ENCODE data around the gene KLHL29. TPM values are rescaled to one million over a fixed set of nuclear protein-coding genes. Genes with fewer than 3 reads are reported as not detected.

Gene KLHL29
- total RNA-seq, 1 experiment from 2014 or later, result 6.4 TPM

GRCh38 chr2:23505984-23506380 lies 121.0 kb downstream of the KLHL29 start:
- in situ Hi-C loops (cut with HindIII; ENCODE audit: low pct_unique_long_range_greater_than_20kb, low sequenced_read_pairs), result no loop called here
- no peak for DNase-seq (ENCODE audit: low read depth, low spot score)

GRCh38 chr2:23506531-23507266 lies 121.7 kb downstream of the KLHL29 start:
- in situ Hi-C loops (cut with HindIII; ENCODE audit: low pct_unique_long_range_greater_than_20kb, low sequenced_read_pairs), result no loop called here
- no peak for DNase-seq (ENCODE audit: low read depth, low spot score)

DNA sequence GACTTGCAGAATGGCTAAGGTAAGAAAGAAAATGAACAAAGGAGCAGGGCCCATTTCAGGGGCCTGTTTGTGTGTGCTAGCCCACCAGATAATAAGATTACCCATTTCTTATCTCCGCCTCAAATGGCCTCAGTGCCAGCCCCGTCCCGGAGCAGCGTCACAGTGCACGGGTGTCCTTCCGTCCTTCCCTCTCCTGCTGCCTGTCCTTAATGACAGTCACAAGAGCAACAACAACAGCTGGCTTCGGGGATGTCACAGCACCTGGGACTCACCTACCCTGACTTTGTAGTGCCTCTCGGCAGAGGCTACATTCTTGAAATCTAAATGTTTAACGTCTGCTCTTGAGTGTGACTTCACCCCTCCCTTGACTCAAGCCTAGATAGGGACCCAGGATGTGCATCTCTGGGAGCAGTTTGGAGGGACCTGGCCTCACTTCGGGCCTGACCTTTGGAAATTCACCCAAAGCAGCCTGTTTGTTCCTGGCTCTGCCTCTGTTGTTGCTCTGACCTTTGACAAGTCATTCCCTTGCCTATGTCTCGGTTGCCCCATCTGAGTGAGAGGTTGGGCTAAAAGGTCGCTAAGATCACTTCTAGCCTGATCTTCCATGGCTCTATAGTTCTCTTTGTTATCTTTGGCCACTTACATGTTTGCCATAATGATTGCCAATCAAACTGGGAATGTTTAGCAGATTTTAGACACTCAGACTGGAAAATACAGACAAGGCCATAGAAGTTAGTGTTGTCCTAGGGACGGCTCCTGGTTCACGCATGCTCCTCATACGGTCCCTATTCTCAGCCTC lies 122.5 kb downstream of the KLHL29 start:
- in situ Hi-C loops (cut with HindIII; ENCODE audit: low pct_unique_long_range_greater_than_20kb, low sequenced_read_pairs), result no loop called here
- no peak for DNase-seq (ENCODE audit: low read depth, low spot score)

DNA sequence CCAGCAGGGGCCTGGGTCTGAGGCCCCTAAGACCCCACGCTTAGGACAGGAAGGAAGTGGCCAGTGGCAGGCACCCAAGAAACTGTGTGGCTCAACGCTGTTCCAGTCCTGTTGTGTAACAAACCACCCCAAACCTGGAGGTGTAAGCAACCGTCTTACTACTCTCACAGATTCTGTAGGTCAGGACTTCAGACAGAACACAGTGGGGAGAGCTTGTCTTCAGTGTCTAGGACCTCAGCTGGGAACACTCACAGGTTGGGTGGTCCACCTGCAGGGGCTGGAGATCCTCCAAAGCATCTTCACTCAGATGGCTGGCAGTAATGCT lies 123.0 kb downstream of the KLHL29 start:
- no peak for DNase-seq (ENCODE audit: low read depth, low spot score)
- in situ Hi-C loops (cut with HindIII; ENCODE audit: low pct_unique_long_range_greater_than_20kb, low sequenced_read_pairs), result no loop called here

GRCh38 chr2:23509103-23509502 lies 124.1 kb downstream of the KLHL29 start:
- in situ Hi-C loops (cut with HindIII; ENCODE audit: low pct_unique_long_range_greater_than_20kb, low sequenced_read_pairs), result no loop called here
- no peak for DNase-seq (ENCODE audit: low read depth, low spot score)

DNA sequence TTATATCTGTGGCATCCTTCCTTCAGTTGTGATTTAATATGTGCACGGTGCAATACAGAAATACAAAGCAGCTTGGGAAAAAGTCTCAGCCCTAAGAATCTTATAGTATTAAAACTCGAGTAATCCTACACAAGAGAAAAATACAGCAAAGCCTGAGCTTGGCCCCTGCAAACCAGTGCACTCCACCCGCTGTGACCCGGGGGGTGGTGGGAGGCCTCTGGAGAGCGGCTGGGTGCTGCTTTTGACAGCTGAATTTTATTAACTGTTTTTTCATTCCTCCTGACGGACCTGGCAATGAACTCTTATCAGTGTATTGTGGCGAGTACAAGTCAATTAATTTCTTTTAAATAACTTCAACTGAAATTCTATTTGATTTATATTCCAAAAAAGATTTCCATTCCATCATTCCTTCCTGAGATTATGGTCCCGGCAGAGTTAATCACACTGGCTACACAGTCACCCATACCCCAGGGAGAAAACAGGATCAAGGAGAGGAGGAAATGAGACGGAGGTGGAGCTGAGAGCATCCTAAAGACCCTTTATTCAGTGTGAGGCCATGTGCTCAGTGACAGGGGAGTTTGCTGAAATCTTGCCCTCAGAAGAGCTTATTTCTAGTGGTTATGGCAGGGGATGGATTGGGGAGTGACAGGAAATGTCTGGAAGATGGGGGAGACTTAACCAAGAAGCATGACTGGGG lies 124.8 kb downstream of the KLHL29 start:
- DNase-seq (ENCODE audit: low read depth, low spot score), result no peak
- in situ Hi-C loops (cut with HindIII; ENCODE audit: low pct_unique_long_range_greater_than_20kb, low sequenced_read_pairs), result no loop called here

DNA sequence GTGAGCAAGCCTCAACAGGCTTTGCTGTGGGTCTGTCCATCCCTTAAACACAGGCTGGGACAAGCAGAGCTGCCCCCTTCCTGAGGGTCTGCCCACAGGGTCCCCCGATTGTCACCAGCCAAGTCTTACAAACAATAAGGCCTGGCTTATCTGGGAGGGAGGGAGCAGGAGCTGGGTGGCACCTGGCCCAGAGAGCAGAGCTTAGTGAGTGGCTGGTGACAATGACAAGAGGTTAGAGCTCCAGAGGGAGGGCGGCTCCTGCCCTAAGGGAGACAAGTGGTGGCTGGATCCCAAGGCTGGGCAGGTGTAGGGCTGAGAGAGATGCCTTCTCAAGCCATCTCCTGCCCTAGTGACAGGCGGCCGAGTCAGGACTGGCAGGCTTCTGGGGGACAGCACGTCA lies 125.5 kb downstream of the KLHL29 start:
- DNase-seq (ENCODE audit: low read depth, low spot score), result no peak
- in situ Hi-C loops (cut with HindIII; ENCODE audit: low pct_unique_long_range_greater_than_20kb, low sequenced_read_pairs), result no loop called here

DNA sequence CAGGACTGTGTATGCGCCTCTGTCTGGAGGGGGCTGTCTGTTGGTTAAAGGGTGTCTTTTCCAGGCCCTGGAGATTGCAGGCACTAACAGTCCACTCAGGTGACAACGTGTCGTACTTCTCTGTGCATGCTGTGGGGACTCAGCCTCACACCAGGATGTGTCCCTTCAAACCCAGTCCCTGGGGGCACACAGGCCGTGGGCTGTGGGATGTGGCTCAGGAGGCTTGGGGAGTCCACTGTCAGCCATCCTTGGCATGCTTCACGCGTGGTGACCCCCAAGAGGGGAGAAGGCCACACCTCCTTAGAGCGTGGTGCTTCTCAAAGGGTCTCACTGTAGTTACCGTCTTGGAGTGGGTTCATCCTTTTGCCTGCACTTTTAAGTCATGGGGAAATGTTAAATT lies 127.8 kb downstream of the KLHL29 start:
- in situ Hi-C loops (cut with HindIII; ENCODE audit: low pct_unique_long_range_greater_than_20kb, low sequenced_read_pairs), result no loop called here
- no peak for DNase-seq (ENCODE audit: low read depth, low spot score)

DNA sequence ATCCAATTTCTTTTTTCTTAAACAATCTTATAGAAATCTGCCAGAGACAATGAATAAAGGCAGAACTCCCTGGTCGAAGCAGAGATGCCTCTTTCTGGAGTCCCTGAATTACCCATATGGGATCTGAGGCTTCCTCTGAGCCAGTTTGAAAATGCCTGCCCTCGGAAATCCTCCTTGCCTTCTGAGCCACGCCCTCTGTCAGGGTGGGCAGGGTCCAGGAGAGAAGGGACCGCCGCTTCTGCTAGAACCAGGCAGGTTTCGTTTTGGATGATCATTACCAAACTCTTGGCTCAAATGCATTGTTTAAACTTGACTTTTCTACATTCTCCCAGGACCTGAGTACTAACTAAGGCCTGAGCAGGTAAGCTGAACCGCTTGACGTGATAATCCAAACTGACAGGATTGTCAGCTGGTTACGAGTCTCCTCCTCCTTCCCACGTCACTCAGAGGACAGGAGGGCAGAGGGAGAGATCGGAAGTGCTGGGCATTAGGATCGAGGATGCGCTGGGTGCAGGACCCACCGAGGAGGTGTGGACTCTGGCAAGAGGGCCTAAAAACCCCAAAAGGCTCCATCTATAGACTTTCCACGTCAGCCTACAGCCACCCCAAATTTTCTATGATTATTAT lies 128.4 kb downstream of the KLHL29 start:
- in situ Hi-C loops (cut with HindIII; ENCODE audit: low pct_unique_long_range_greater_than_20kb, low sequenced_read_pairs), result no loop called here
- DNase-seq (ENCODE audit: low read depth, low spot score), result no peak

DNA sequence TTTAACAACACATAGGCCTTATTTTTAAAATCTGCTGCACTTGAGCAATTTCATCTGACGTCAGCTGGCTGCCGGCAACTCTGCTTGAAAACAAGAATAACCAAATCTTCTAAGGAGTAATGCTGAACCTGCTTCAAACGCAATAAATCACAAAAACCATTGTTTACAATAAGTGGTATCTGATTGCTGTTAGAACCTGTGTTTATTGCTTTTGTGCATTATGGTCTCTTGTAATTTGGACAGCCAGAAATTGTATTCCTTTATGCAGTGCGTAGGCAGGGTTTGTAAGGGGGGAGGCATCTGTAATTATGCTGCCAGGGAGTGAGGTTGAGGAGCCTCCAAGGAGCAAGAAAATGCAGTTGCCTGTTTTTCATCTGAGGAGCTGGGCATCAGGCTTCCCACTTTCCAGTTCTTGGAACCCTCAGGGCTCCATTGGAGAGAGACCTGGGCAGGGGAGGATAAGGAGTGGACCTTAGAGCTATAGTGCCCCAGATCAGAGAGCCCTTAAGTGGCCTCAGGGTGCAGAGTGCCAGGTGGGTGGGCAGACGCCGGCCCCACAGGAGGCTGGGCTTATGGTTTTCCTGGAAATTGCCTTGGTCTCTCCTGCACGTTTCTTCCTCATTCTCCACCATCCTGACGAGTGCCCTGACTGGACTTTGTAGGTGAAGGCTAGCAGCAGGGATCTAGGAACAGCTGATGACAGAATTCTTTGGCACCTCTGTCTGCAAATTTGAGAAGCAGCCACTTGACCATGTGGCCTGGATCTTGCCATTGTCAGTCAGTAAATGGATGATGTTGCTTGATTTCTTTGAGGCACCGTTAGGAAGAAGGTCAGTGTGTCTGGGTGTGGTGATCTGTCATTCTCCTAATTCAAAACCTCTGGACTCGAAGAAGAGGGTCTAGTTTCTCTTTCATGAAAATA lies 129.2 kb downstream of the KLHL29 start:
- in situ Hi-C loops (cut with HindIII; ENCODE audit: low pct_unique_long_range_greater_than_20kb, low sequenced_read_pairs), result no loop called here
- no peak for DNase-seq (ENCODE audit: low read depth, low spot score)

DNA sequence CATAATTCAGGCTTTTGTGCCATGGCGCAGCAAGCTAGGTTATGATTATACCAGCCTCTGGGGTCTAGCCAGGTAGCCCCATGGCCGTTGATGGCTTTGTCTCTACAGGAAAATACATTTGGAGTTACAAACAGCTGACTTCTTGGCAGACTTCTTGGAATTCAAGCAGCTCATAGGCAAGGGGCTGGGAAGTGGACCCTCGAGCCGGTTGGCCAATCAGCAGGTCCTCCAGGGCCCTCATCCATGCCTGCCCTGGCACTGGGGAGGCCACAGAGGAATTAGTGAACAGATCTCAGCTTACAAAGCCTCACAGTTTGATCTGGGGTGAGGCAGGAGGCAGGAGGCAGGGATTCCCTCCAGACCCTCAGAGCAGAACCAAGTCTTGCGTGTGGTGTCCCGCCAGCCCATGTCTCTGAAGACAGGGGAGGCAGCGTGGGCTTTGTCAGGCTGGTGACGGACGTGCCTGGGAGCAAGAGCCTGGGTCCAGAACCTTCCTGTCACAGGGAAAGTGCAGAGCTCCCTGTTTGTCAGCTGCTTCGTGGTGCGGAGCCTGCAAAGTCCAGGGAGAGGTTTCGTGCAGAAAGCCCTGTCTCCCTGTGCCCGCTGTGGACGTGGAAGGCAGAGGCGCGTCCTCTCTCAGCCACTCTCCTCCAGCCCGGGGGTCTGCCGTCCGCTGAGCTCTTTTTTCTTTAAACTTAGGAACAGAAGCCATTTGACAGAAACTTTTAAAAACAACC lies 131.7 kb downstream of the KLHL29 start:
- in situ Hi-C loops (cut with HindIII; ENCODE audit: low pct_unique_long_range_greater_than_20kb, low sequenced_read_pairs), result no loop called here
- DNase-seq (ENCODE audit: low read depth, low spot score), result no peak

DNA sequence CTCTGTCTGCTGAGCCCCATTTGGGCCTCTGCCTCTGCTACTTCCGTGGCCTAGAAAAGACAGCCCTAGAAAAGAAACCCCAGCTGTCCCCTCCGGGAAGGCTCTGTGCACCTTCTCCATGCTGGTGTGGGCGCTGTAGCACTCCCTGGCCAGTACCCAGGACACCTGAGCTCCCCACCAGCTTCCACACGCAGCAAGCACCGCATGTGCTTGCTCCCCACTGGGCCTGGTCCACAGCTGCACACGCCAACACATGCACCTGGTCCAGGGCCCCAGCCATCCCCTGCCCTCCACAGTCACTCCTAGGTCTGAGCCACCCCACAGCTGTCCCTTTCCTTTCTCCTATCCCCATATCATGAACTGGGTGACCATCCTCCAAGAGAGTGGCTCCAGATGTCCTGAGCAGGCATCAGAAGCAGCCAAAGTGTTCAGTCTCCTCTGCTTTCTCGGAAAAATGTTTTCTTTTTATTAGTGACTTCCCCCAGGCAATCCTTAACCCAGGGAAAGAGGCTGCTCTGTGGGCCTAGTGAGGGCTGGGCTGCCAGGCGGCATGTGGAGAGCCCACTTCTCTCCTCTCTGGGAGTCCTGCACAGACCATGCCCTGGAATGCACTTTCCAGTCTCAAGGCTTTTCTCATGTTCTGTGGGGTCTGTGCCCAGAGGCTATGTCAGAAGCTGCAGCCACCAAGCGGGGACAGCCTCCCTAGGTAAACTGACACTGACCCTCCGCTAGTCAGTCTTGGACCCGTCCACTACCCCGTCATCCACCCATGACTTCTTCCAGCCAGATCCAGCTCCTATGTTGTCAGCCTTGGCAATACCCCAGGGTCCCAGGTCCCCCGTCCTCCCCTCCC lies 133.7 kb downstream of the KLHL29 start:
- in situ Hi-C loops (cut with HindIII; ENCODE audit: low pct_unique_long_range_greater_than_20kb, low sequenced_read_pairs), result no loop called here

DNA sequence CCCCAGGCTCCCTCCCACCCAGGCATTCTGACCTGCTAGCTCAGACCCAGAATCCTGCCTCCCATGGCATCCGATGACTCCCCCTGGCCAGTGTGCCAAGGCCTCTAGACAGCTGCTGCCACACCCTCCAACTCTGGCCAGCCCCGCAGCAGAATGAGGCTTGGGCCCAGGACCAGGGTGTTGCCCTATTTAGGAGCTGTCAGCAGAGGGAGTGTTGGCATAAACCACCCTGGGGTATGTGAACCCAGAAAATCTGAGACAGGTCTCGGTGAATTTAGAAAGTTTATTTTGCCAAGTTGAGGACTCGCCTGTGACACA lies 134.3 kb downstream of the KLHL29 start:
- in situ Hi-C loops (cut with HindIII; ENCODE audit: low pct_unique_long_range_greater_than_20kb, low sequenced_read_pairs), result no loop called here
- DNase-seq (ENCODE audit: low read depth, low spot score), result peak; percentile 14

More for the DNA sequence above, 133.7 kb downstream of the KLHL29 start:
- DNase-seq (ENCODE audit: low read depth, low spot score), result no peak

DNA sequence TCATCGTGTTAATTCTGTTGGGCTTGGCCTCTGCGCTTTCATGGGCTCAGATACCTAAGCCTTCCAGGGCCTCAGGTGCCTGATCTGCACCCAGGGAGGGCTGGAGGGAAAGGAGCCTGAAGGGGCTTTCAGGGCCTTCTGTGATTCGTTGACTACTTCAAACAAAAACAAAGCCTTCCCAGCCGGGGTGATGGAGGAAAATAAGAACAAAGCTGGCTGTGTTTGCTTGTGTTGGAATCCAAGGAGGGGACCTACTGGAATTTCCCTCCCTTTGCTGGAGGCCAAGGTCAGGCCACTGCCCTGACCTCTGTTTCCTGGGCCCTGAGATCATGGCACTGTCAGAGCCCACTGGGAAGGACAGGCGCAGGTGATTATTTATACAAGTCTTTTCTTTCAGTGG lies 135.3 kb downstream of the KLHL29 start:
- in situ Hi-C loops (cut with HindIII; ENCODE audit: low pct_unique_long_range_greater_than_20kb, low sequenced_read_pairs), result no loop called here
- DNase-seq (ENCODE audit: low read depth, low spot score), result peak; percentile 73

- in situ Hi-C loops (cut with HindIII; ENCODE audit: low pct_unique_long_range_greater_than_20kb, low sequenced_read_pairs), result no loop called here
- no peak for DNase-seq (ENCODE audit: low read depth, low spot score)
These were observed 136.1 kb downstream of the KLHL29 start for GRCh38 chr2:23521060-23521459.

- no peak for DNase-seq (ENCODE audit: low read depth, low spot score)
- in situ Hi-C loops (cut with HindIII; ENCODE audit: low pct_unique_long_range_greater_than_20kb, low sequenced_read_pairs), result no loop called here
These were observed 137.9 kb downstream of the KLHL29 start for GRCh38 chr2:23522726-23523372.

All from SK-MEL-5 (cell line).